22Rv1 (cell line): Measurements from ENCODE around the gene HMCES.

Experiments
- H3K27ac ChIP-seq: fragments of 450-650 bp; 2 replicates; pipeline ENCODE4 v1.5.1; 2017
- CTCF ChIP-seq: fragments of 450-650 bp; IDR thresholded peaks from 2 replicates; pipeline ENCODE4 v1.5.1; 2017; ENCODE audit warnings: mild to moderate bottlenecking
- ZFX ChIP-seq: fragments of 450-650 bp; IDR thresholded peaks from 2 replicates; pipeline ENCODE4 v1.6.1; 2017; ENCODE audit warnings: antibody characterized with exemption, borderline replicate concordance

The HMCES gene

GRCh38 chr3:129352650-129353588 is 74.2 kb downstream of the HMCES start:
- TF ChIP-seq CTCF (no peak), ZFX (no peak)
- no peak overlapping the region for H3K27ac ChIP-seq

DNA sequence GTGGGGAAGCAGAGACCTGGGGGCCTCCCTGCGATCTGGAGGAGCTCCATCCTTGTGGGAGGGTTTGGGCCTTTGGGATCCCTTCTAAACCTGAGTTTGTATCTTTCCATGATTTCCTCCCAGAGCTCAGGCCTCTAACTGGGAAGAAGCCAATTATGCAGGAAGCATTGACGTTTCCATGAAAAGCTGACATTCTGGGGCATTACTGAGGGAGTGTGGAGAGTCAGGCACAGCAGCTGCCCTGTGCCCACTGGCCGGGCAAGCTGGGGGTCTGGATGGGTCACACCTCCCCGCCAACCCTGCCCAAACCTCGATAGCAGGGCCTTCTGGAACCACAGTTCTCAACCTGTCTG is 74.9 kb downstream of the HMCES start:
- TF ChIP-seq ZFX (no peak), CTCF (no peak)

More for the DNA sequence above, 74.9 kb downstream of the HMCES start:
- no peak overlapping the region for H3K27ac ChIP-seq
